B cell (primary cell): ENCODE measurements around the gene ATP5F1E.

ENCODE experiments used
- EZH2 ChIP-seq: IDR thresholded peaks from 2 replicates; pipeline ENCODE4 v1.6.1; 2012; ENCODE audit warnings: borderline replicate concordance, low read depth, mild to moderate bottlenecking, moderate library complexity, low read length; ENCODE audit not compliant: insufficient read depth, poor library complexity, severe bottlenecking
- TF ChIP-seq, protein P1 (sequence below): fragments of 200-600 bp; IDR thresholded peaks from one replicate; pipeline ENCODE4 v1.8.0; 2022; ENCODE audit warnings: antibody characterized with exemption, mild to moderate bottlenecking

DNA sequence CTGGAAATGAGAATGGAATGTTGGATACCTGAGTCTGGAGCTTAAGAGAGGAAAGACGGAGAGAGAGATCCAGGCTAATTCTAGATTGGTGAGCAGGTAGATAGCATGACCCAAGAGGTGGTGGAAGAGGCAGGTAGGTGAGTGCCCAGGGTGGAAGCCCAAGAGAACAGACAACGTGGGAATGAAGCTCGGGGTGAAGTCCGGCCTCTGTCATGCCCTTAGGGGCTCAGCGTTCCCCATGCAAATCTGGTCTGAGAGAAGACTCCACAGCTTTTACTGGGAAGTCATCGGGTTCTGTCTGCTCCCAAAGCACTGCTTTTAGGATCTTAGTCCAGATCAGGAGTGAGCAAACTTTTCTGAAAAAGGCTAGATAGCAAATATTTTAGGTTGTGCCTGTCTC lies 47.4 kb downstream of the ATP5F1E start:
- TF ChIP-seq, protein P1, sequence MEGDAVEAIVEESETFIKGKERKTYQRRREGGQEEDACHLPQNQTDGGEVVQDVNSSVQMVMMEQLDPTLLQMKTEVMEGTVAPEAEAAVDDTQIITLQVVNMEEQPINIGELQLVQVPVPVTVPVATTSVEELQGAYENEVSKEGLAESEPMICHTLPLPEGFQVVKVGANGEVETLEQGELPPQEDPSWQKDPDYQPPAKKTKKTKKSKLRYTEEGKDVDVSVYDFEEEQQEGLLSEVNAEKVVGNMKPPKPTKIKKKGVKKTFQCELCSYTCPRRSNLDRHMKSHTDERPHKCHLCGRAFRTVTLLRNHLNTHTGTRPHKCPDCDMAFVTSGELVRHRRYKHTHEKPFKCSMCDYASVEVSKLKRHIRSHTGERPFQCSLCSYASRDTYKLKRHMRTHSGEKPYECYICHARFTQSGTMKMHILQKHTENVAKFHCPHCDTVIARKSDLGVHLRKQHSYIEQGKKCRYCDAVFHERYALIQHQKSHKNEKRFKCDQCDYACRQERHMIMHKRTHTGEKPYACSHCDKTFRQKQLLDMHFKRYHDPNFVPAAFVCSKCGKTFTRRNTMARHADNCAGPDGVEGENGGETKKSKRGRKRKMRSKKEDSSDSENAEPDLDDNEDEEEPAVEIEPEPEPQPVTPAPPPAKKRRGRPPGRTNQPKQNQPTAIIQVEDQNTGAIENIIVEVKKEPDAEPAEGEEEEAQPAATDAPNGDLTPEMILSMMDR = no peak
- no peak for TF ChIP-seq EZH2
